Mucosa of descending colon (tissue), 3 donors: ENCODE measurements around the gene CCDC88C. TPM values are rescaled to one million over a fixed set of nuclear protein-coding genes. Genes with fewer than 3 reads are reported as not detected.

Experiments
- ATAC-seq: fragments of 200-7000 bp; cut with Tn5 transposase; one replicate; pipeline ENCODE4 v1.9.1; 2020; ENCODE audit warnings: mild to moderate bottlenecking, moderate library complexity
- DNase-seq, 3 donors: peaks; one replicate each; pipeline ENCODE4 v3.0.0-alpha.2; 2020
- H3K36me3 ChIP-seq: fragments of 200-600 bp; one replicate; pipeline ENCODE4 v1.8.0; 2021; ENCODE audit warnings: low read depth, mild to moderate bottlenecking
- H3K4me1 ChIP-seq: fragments of 200-600 bp; one replicate; pipeline ENCODE4 v1.8.0; 2021; ENCODE audit warnings: low read depth, mild to moderate bottlenecking
- H3K4me3 ChIP-seq: fragments of 200-600 bp; one replicate; pipeline ENCODE4 v1.8.0; 2021; ENCODE audit warnings: mild to moderate bottlenecking
- H3K9me3 ChIP-seq: fragments of 200-600 bp; one replicate; pipeline ENCODE4 v1.8.0; 2021; ENCODE audit warnings: mild to moderate bottlenecking
- intact Hi-C, 2 donors: fragments of 100-400 bp; cut with DNase I in 1 of 2; cut with micrococcal nuclease in 1 of 2; formaldehyde crosslinking; loops; one replicate each; pipeline versions ENCODE4 v1.11.0 to v1.11.1; 2022; cut with DNase I, micrococcal nuclease
- total RNA-seq, 3 donors: library from RNA; stranded (reverse); fragmentation: NEBNext Ultra II Directional in 2 of 3; extraction: Animal tissue kit (Norgen Biotek cat#: 25700) in 2 of 3; gene quantifications; one replicate each; pipeline versions ENCODE4 v1.2.1 to v1.2.4, GENCODE V29; 2021 to 2023
- TF ChIP-seq, protein P1 (sequence below): fragments of 200-600 bp; IDR thresholded peaks from one replicate; pipeline ENCODE4 v1.8.0; 2022; ENCODE audit warnings: antibody characterized with exemption, mild to moderate bottlenecking
- donor health status: DM: no; HTN: no; CAD: no; lungs with moderate emphysema.
- donor health status: DM: no; HTN: no; CAD: no.
- donor health status: DM: no; HTN: yes; CAD: no.

The CCDC88C gene
- total RNA-seq, 3 donors from 2014 or later, result 30.1 to 62.1 (median 56.6) TPM

DNA sequence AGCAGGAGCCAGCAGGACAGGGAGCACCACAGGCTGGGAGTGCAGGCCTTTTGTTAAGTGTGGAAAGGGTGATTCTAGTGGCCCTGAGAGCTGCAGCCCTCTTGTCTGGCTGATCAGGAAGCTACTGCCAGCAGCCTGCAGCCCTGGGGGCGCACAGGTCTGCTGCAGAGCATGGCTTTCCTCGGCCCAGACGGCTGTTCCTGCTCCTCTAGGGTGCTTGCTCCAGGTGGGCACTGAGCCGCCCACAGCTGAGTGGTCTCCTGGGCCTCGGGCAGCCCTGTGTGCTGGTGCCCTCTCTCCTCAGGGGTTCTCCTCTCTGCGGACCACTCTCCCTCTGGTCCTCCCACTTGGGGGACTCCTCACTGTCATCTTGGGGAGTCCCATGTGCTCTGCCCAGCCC is 18.9 kb downstream of the CCDC88C start:
- DNase-seq, result peak in 1 of 3 donors; percentile 55
- no peak for ATAC-seq
- Histone ChIP-seq H3K36me3 (no peaks in the 10 kb centered on the region), H3K9me3 (no peaks in the 10 kb centered on the region), H3K4me1 (peaks cover 77% of the 10 kb centered on the region), H3K4me3 (no peak overlapping the region)
- TF ChIP-seq, protein P1, sequence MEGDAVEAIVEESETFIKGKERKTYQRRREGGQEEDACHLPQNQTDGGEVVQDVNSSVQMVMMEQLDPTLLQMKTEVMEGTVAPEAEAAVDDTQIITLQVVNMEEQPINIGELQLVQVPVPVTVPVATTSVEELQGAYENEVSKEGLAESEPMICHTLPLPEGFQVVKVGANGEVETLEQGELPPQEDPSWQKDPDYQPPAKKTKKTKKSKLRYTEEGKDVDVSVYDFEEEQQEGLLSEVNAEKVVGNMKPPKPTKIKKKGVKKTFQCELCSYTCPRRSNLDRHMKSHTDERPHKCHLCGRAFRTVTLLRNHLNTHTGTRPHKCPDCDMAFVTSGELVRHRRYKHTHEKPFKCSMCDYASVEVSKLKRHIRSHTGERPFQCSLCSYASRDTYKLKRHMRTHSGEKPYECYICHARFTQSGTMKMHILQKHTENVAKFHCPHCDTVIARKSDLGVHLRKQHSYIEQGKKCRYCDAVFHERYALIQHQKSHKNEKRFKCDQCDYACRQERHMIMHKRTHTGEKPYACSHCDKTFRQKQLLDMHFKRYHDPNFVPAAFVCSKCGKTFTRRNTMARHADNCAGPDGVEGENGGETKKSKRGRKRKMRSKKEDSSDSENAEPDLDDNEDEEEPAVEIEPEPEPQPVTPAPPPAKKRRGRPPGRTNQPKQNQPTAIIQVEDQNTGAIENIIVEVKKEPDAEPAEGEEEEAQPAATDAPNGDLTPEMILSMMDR, result no peak
- intact Hi-C loops, result no loop called here

GRCh38 chr14:91397965-91398591 is 19.5 kb downstream of the CCDC88C start:
- Histone ChIP-seq H3K9me3 (no peaks in the 10 kb centered on the region), H3K36me3 (no peaks in the 10 kb centered on the region), H3K4me1 (peaks cover 71% of the 10 kb centered on the region), H3K4me3 (no peak overlapping the region)
- DNase-seq, result no peak
- TF ChIP-seq, protein P1, result no peak
- intact Hi-C loops, result no loop called here
- ATAC-seq, result no peak

DNA sequence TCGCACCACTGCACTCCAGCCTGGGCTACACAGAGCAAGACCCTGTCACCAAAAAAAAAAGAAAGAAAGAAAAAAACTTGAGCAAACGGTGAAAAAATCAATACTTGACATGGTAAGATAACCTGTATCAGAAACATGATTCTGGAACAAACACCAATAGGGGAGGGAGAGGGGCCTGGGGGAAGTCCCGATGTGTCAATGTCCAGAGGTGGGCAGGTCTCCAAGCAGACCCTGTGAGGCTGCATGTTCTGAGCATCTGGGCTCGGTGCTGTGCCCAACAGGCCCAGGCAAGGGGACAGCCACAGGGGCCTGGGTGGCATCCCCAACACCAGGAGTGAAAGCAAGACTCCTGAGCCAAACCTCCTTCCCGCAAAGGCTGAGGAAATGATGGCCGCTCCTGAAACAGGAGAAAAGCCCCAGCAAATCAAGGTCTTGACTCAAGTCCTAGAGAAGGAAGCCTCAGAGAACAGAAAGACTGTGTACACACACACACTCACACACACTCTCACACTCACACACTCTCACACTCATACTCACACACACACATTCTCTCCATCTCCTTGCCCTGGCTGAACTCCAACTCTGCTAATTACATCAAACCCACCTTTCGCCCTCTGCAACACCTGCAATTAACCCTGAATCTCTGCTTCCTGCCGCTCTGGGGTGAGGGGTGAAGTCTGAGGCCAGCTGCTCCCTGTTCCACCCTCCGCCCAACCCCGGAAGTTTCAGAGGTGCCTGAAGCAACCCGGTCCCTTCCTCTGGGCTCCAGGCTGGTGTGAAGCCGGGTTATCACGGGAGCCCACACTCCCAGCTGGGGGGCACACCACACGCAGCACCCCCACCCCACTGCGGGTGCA is 20.4 kb downstream of the CCDC88C start:
- peak; percentile 84 for ATAC-seq
- Histone ChIP-seq H3K4me3 (no peak overlapping the region), H3K9me3 (no peaks in the 10 kb centered on the region), H3K36me3 (no peaks in the 10 kb centered on the region), H3K4me1 (peaks cover 64% of the 10 kb centered on the region)
- intact Hi-C loops, result no loop called here
- DNase-seq, result peak; percentile 81 to 90 (median 84)
- TF ChIP-seq, protein P1, result no peak

DNA sequence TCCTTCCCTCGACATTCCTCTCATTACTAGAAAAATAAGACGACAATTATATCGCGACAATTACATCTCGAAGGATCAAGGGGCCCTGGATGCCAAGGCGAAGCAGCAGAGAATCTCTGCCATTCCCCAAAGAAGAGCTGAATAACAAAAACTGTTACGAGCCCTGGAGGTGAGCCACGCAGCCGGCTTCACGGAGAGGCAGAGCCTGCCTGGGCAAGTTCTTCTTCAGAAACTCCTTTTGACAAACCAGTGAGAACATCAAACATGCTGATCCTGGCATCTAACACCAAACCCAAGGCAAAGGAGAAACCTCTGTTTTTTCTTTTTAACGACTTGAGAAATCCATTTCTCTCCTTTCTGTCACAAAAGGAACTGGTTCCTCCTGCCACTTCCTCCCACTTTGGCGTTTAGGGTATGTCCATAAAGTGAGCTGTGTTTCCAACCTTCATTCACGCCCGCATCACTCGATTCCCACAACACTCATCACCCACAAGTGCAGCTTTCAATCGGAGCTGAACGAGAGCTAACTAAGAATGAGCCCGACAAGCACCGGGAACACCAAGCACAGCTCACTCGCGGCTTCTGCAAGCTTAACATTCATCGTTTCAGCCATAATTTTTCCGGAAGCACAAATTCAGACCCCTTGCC is 21.5 kb downstream of the CCDC88C start:
- TF ChIP-seq, protein P1, result no peak
- peak; percentile 49 for ATAC-seq
- H3K4me1 ChIP-seq, result peaks cover 54% of the 10 kb centered on the region

GRCh38 chr14:91395466-91395865 is 22.2 kb downstream of the CCDC88C start:
- TF ChIP-seq, protein P1, result no peak
- DNase-seq, result peak in 1 of 3 donors; percentile 43
- intact Hi-C loops, result no loop called here
- Histone ChIP-seq H3K9me3 (no peaks in the 10 kb centered on the region), H3K4me1 (peaks cover 49% of the 10 kb centered on the region), H3K36me3 (no peaks in the 10 kb centered on the region), H3K4me3 (no peak overlapping the region)
- ATAC-seq, result no peak

More for the DNA sequence above, 21.5 kb downstream of the CCDC88C start:
- Histone ChIP-seq H3K9me3 (no peaks in the 10 kb centered on the region), H3K4me3 (no peak overlapping the region), H3K36me3 (no peaks in the 10 kb centered on the region)
- DNase-seq, result peak in 2 of 3 donors; percentile 49 to 50
- intact Hi-C loops, result no loop called here
